NCI-H2227 (cell line): ENCODE results near the gene KHDRBS2.
"Not testable (repeated sequence)": the region's sequence is repeated elsewhere in the genome, so short reads cannot be mapped to it uniquely, and the experiment has no call there.

Source experiments
- DNase-seq: peaks from one replicate; lab custom pipeline; 2025; ENCODE audit not compliant: unreplicated experiment; lab: John Stamatoyannopoulos, UW

Gene KHDRBS2

GRCh38 chr6:61869632-61870400 lies 416.2 kb downstream of the KHDRBS2 start:
- no peak for DNase-seq

- DNase-seq: no peak
Observed at GRCh38 chr6:61868507-61869080, 417.4 kb downstream of the KHDRBS2 start.

GRCh38 chr6:61867635-61868034 lies 418.4 kb downstream of the KHDRBS2 start:
- DNase-seq: no peak

- DNase-seq: no peak
Observed at GRCh38 chr6:61857541-61857940, 428.5 kb downstream of the KHDRBS2 start.

- DNase-seq: peak; percentile 55
Observed at GRCh38 chr6:61841958-61842357, 444.1 kb downstream of the KHDRBS2 start.

- no peak for DNase-seq
Observed at GRCh38 chr6:61835237-61835636, 450.8 kb downstream of the KHDRBS2 start.

- DNase-seq: peak; percentile 16
Observed at GRCh38 chr6:61833176-61833755, 452.8 kb downstream of the KHDRBS2 start.

GRCh38 chr6:61817716-61818115 lies 468.3 kb downstream of the KHDRBS2 start:
- DNase-seq: no peak

- DNase-seq: no peak
Observed at GRCh38 chr6:61810047-61810446, 476.0 kb downstream of the KHDRBS2 start.

- DNase-seq: peak; percentile 33
Observed at GRCh38 chr6:61809004-61809595, 476.9 kb downstream of the KHDRBS2 start.

- no peak for DNase-seq
Observed at GRCh38 chr6:61787998-61788397, 498.0 kb downstream of the KHDRBS2 start.

GRCh38 chr6:61769446-61769845 lies 516.6 kb downstream of the KHDRBS2 start:
- DNase-seq: not testable (repeated sequence)

- no peak for DNase-seq
Observed at GRCh38 chr6:61755739-61756138, 530.3 kb downstream of the KHDRBS2 start.

GRCh38 chr6:61751986-61752385 lies 534.0 kb downstream of the KHDRBS2 start:
- no peak for DNase-seq

GRCh38 chr6:61745994-61746393 lies 540.0 kb downstream of the KHDRBS2 start:
- no peak for DNase-seq

GRCh38 chr6:61711849-61712248 lies 574.2 kb downstream of the KHDRBS2 start:
- DNase-seq: peak; percentile 0

- DNase-seq: no peak
Observed at GRCh38 chr6:61688165-61688564, 597.9 kb downstream of the KHDRBS2 start.

- DNase-seq: no peak
Observed at GRCh38 chr6:61682562-61682961, 603.5 kb downstream of the KHDRBS2 start.

- no peak for DNase-seq
Observed at GRCh38 chr6:61679625-61680024, 606.4 kb downstream of the KHDRBS2 start.

- no peak for DNase-seq
Observed at GRCh38 chr6:61675734-61676133, 610.3 kb downstream of the KHDRBS2 start.

GRCh38 chr6:61649845-61650244 lies 636.2 kb downstream of the KHDRBS2 start:
- DNase-seq: no peak

- no peak for DNase-seq
Observed at GRCh38 chr6:61640463-61640862, 645.6 kb downstream of the KHDRBS2 start.
